Ectodermal cell (in vitro differentiated cells): ENCODE results near the gene RAD51B.

Experiments used
- H3K27ac ChIP-seq: 2 replicates; pipeline ENCODE4 v1.7.0; 2013; ENCODE audit warnings: mild to moderate bottlenecking, low read depth, low read length; ENCODE audit not compliant: insufficient read depth, poor library complexity, severe bottlenecking
- H3K27me3 ChIP-seq: 2 replicates; pipeline ENCODE4 v1.7.0; 2013; ENCODE audit warnings: mild to moderate bottlenecking, low read length; ENCODE audit not compliant: insufficient read depth, control insufficient read depth, poor library complexity, severe bottlenecking
- H3K36me3 ChIP-seq: one replicate; pipeline ENCODE4 v1.7.0; 2013; ENCODE audit warnings: low read length; ENCODE audit not compliant: control insufficient read depth, insufficient read depth
- H3K4me1 ChIP-seq: one replicate; pipeline ENCODE4 v1.7.0; 2013; ENCODE audit warnings: low read length; ENCODE audit not compliant: control insufficient read depth, insufficient read depth
- H3K4me3 ChIP-seq: 2 replicates; pipeline ENCODE4 v1.7.0; 2013; ENCODE audit warnings: low read depth, low read length, control low read depth; ENCODE audit not compliant: insufficient read depth
- H3K9me3 ChIP-seq: 2 replicates; pipeline ENCODE4 v1.7.0; 2013; ENCODE audit warnings: mild to moderate bottlenecking, low read length, moderate library complexity; ENCODE audit not compliant: control insufficient read depth
- WGBS, 2 experiments: methylation state at CpG; one replicate each; pipeline ENCODE4 v1.1.7; 2013; ENCODE audit warnings: missing lambda C conversion rate in 2 of 2; 5-methylcytosine and 5-hydroxymethylcytosine counted together

Gene RAD51B

GRCh38 chr14:68468437-68469207 lies 649.0 kb downstream of the RAD51B start:
- 94 to 96% methylated on average over 5 of the region's 5 CpGs for WGBS, 2 experiments
- Histone ChIP-seq H3K9me3 (no peaks in the 10 kb centered on the region), H3K4me1 (peaks cover 36% of the 10 kb centered on the region), H3K36me3 (no peaks in the 10 kb centered on the region), H3K27ac (no peak overlapping the region), H3K4me3 (no peak overlapping the region), H3K27me3 (no peaks in the 10 kb centered on the region)

- H3K27ac ChIP-seq, result no peak overlapping the region
- WGBS, 2 experiments, result 47 to 48% methylated on average over 5 of the region's 5 CpGs
- no peak overlapping the region for H3K4me3 ChIP-seq
- no peaks in the 10 kb centered on the region for H3K36me3 ChIP-seq
- H3K9me3 ChIP-seq, result no peaks in the 10 kb centered on the region
- peaks cover 36% of the 10 kb centered on the region for H3K4me1 ChIP-seq
- no peaks in the 10 kb centered on the region for H3K27me3 ChIP-seq
Measured at GRCh38 chr14:68469208-68469713, 649.7 kb downstream of the RAD51B start.

- Histone ChIP-seq H3K4me1 (peaks cover 36% of the 10 kb centered on the region), H3K27ac (no peak overlapping the region), H3K4me3 (no peak overlapping the region), H3K27me3 (peaks cover 2% of the 10 kb centered on the region), H3K9me3 (no peaks in the 10 kb centered on the region), H3K36me3 (no peaks in the 10 kb centered on the region)
- 95 to 100% methylated on average over 1 of the region's 1 CpG for WGBS, 2 experiments
Measured at GRCh38 chr14:68470361-68470760, 650.8 kb downstream of the RAD51B start.

- H3K27me3 ChIP-seq, result peaks cover 3% of the 10 kb centered on the region
- 18 to 21% methylated on average over 11 to 12 of the region's 12 CpGs for WGBS, 2 experiments
- peaks cover 40% of the 10 kb centered on the region for H3K4me1 ChIP-seq
- H3K27ac ChIP-seq, result peak overlapping the region; percentile 70
- H3K4me3 ChIP-seq, result no peak overlapping the region
- H3K36me3 ChIP-seq, result no peaks in the 10 kb centered on the region
- no peaks in the 10 kb centered on the region for H3K9me3 ChIP-seq
Measured at GRCh38 chr14:68471029-68471963, 651.7 kb downstream of the RAD51B start.

GRCh38 chr14:68471964-68472508 lies 652.5 kb downstream of the RAD51B start:
- 73 to 76% methylated on average over 4 of the region's 4 CpGs for WGBS, 2 experiments
- H3K27ac ChIP-seq, result peak overlapping the region; percentile 70

GRCh38 chr14:68473069-68473468 lies 653.5 kb downstream of the RAD51B start:
- H3K36me3 ChIP-seq, result no peaks in the 10 kb centered on the region
- H3K27me3 ChIP-seq, result peaks cover 3% of the 10 kb centered on the region
- no peaks in the 10 kb centered on the region for H3K9me3 ChIP-seq
- H3K27ac ChIP-seq, result no peak overlapping the region
- H3K4me1 ChIP-seq, result peaks cover 56% of the 10 kb centered on the region
- WGBS, 2 experiments, result 70 to 77% methylated on average over 3 to 4 of the region's 4 CpGs
- H3K4me3 ChIP-seq, result no peak overlapping the region

More at GRCh38 chr14:68471964-68472508, 652.5 kb downstream of the RAD51B start:
- H3K9me3 ChIP-seq, result no peaks in the 10 kb centered on the region
- peaks cover 3% of the 10 kb centered on the region for H3K27me3 ChIP-seq
- no peak overlapping the region for H3K4me3 ChIP-seq
- H3K36me3 ChIP-seq, result no peaks in the 10 kb centered on the region
- H3K4me1 ChIP-seq, result peaks cover 47% of the 10 kb centered on the region

- Histone ChIP-seq H3K4me1 (peaks cover 54% of the 10 kb centered on the region), H3K27me3 (peaks cover 8% of the 10 kb centered on the region), H3K27ac (no peak overlapping the region), H3K36me3 (no peaks in the 10 kb centered on the region), H3K4me3 (no peak overlapping the region), H3K9me3 (no peaks in the 10 kb centered on the region)
- 100% methylated on average over 2 of the region's 2 CpGs for WGBS, 2 experiments
Measured at GRCh38 chr14:68473794-68474193, 654.2 kb downstream of the RAD51B start.

GRCh38 chr14:68474741-68475140 lies 655.2 kb downstream of the RAD51B start:
- Histone ChIP-seq H3K27ac (no peak overlapping the region), H3K36me3 (no peaks in the 10 kb centered on the region), H3K4me3 (no peak overlapping the region), H3K9me3 (no peaks in the 10 kb centered on the region), H3K4me1 (peaks cover 46% of the 10 kb centered on the region), H3K27me3 (peaks cover 18% of the 10 kb centered on the region)
- WGBS, 2 experiments, result 96 to 99% methylated on average over 4 of the region's 4 CpGs

- no peak overlapping the region for H3K27ac ChIP-seq
- H3K4me1 ChIP-seq, result peaks cover 44% of the 10 kb centered on the region
- no peaks in the 10 kb centered on the region for H3K36me3 ChIP-seq
- no peaks in the 10 kb centered on the region for H3K9me3 ChIP-seq
- H3K4me3 ChIP-seq, result no peak overlapping the region
- H3K27me3 ChIP-seq, result peaks cover 26% of the 10 kb centered on the region
Measured at GRCh38 chr14:68475802-68476201, 656.2 kb downstream of the RAD51B start.
